ENCODE measurements around the gene ZNF155.

The ZNF155 gene

GRCh38 chr19:43983912-43984686, at the start of gene ZNF155:
Gene ZNF155 (plus strand): TSS chr19:43984188. CDS start chr19:43988544, 4,356 bp downstream.
- Histone ChIP-seq H3K4me1 (ENCODE audit: control insufficient read depth in 1 of 2, insufficient read depth in 1 of 2, low read depth in 1 of 2, low read length in 1 of 2) (peaks cover 5 to 7% of the 10 kb centered on the region in 2 experiments), H3K9me3 (no peaks in the 10 kb centered on the region), H3K36me3 (no peaks in the 10 kb centered on the region), H3K27me3 (no peaks in the 10 kb centered on the region), H3K27ac (peak within 1 kb of the TSS; percentile 25), H3K4me3 (ENCODE audit: low read depth in 1 of 2, low read length in 1 of 2) (peak within 1 kb of the TSS; percentile 73 to 81)
- no peak for TF ChIP-seq CTCF (IDR thresholded peaks at IDR 0.05)

GRCh38 chr19:43934985-43935708, 48.8 kb upstream of the ZNF155 start, which contains the start of gene ZNF45:
Gene ZNF45 (minus strand): TSS chr19:43935282. CDS start chr19:43922185, 13,097 bp downstream.
- Histone ChIP-seq H3K36me3 (peaks cover 21% of the 10 kb centered on the region), H3K27me3 (no peaks in the 10 kb centered on the region), H3K9me3 (peaks cover 3% of the 10 kb centered on the region), H3K4me1 (ENCODE audit: control insufficient read depth in 1 of 2, insufficient read depth in 1 of 2, low read depth in 1 of 2, low read length in 1 of 2) (peaks cover 13 to 17% of the 10 kb centered on the region in 2 experiments), H3K27ac (peak within 1 kb of the TSS; percentile 53), H3K4me3 (ENCODE audit: low read depth in 1 of 2, low read length in 1 of 2) (peak within 1 kb of the TSS; percentile 70 to 90)
- TF ChIP-seq CTCF (IDR thresholded peaks at IDR 0.05) = peak; percentile 28

GRCh38 chr19:43936188-43936587, 47.8 kb upstream of the ZNF155 start:
- no peak for TF ChIP-seq CTCF (IDR thresholded peaks at IDR 0.05)
- Histone ChIP-seq H3K4me1 (ENCODE audit: control insufficient read depth in 1 of 2, insufficient read depth in 1 of 2, low read depth in 1 of 2, low read length in 1 of 2) (peaks cover 13 to 17% of the 10 kb centered on the region in 2 experiments), H3K27me3 (no peaks in the 10 kb centered on the region), H3K36me3 (peaks cover 12% of the 10 kb centered on the region), H3K9me3 (peaks cover 8% of the 10 kb centered on the region), H3K27ac (no peak overlapping the region), H3K4me3 (ENCODE audit: low read depth in 1 of 2, low read length in 1 of 2) (no peak overlapping the region)

- no peaks in the 10 kb centered on the region for H3K27me3 ChIP-seq
- H3K4me1 ChIP-seq (ENCODE audit: control insufficient read depth in 1 of 2, insufficient read depth in 1 of 2, low read depth in 1 of 2, low read length in 1 of 2) = peaks cover 3 to 9% of the 10 kb centered on the region in 2 experiments
- no peak for TF ChIP-seq CTCF (IDR thresholded peaks at IDR 0.05)
- no peak overlapping the region for H3K4me3 ChIP-seq (ENCODE audit: low read depth in 1 of 2, low read length in 1 of 2)
- H3K9me3 ChIP-seq = peaks cover 8% of the 10 kb centered on the region
- H3K27ac ChIP-seq = no peak overlapping the region
- H3K36me3 ChIP-seq = no peaks in the 10 kb centered on the region
Observed at GRCh38 chr19:43939557-43940260, 44.3 kb upstream of the ZNF155 start.

GRCh38 chr19:43940719-43941118, 43.3 kb upstream of the ZNF155 start:
- Histone ChIP-seq H3K4me3 (ENCODE audit: low read depth in 1 of 2, low read length in 1 of 2) (no peak overlapping the region), H3K9me3 (peaks cover 8% of the 10 kb centered on the region), H3K27me3 (no peaks in the 10 kb centered on the region), H3K36me3 (no peaks in the 10 kb centered on the region), H3K4me1 (ENCODE audit: control insufficient read depth in 1 of 2, insufficient read depth in 1 of 2, low read depth in 1 of 2, low read length in 1 of 2) (peaks cover 0 to under 1% of the 10 kb centered on the region in 2 experiments), H3K27ac (no peak overlapping the region)
- no peak for TF ChIP-seq CTCF (IDR thresholded peaks at IDR 0.05)

All from neutrophil (primary cell).